LNCaP clone FGC (cell line): ENCODE results near the gene ATF6B.

Experiments used
- DNase-seq: peaks from one replicate; pipeline ENCODE4 v3.0.0-alpha.2; 2011; ENCODE audit warnings: low read depth
- H3K4me3 ChIP-seq: 2 replicates; pipeline ENCODE4 v1.5.1; 2011; ENCODE audit warnings: mild to moderate bottlenecking, low read depth, low read length, control low read depth
- TF ChIP-seq, protein P1 (sequence below): IDR thresholded peaks from 2 replicates; pipeline ENCODE4 v1.5.1; 2012; ENCODE audit warnings: mild to moderate bottlenecking; ENCODE audit not compliant: control insufficient read depth, insufficient read depth; ENCODE audit errors: extremely low read depth

Gene ATF6B

GRCh38 chr6:32154514-32155161 is 26.6 kb upstream of the ATF6B start:
- TF ChIP-seq, protein P1, sequence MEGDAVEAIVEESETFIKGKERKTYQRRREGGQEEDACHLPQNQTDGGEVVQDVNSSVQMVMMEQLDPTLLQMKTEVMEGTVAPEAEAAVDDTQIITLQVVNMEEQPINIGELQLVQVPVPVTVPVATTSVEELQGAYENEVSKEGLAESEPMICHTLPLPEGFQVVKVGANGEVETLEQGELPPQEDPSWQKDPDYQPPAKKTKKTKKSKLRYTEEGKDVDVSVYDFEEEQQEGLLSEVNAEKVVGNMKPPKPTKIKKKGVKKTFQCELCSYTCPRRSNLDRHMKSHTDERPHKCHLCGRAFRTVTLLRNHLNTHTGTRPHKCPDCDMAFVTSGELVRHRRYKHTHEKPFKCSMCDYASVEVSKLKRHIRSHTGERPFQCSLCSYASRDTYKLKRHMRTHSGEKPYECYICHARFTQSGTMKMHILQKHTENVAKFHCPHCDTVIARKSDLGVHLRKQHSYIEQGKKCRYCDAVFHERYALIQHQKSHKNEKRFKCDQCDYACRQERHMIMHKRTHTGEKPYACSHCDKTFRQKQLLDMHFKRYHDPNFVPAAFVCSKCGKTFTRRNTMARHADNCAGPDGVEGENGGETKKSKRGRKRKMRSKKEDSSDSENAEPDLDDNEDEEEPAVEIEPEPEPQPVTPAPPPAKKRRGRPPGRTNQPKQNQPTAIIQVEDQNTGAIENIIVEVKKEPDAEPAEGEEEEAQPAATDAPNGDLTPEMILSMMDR: peak; percentile 80
- DNase-seq: peak; percentile 42
- H3K4me3 ChIP-seq: peak overlapping the region; percentile 77

GRCh38 chr6:32153564-32154513 is 25.8 kb upstream of the ATF6B start, which contains the start of gene PPT2:
PPT2 (plus strand) TSS chr6:32154141; CDS start chr6:32154595, 454 bp downstream.
- TF ChIP-seq, protein P1: no peak
- DNase-seq: no peak
- peak within 1 kb of the TSS; percentile 77 for H3K4me3 ChIP-seq

- H3K4me3 ChIP-seq: peak overlapping the region; percentile 77
- TF ChIP-seq, protein P1: no peak
- no peak for DNase-seq
Observed at GRCh38 chr6:32152769-32153563, 24.9 kb upstream of the ATF6B start.

GRCh38 chr6:32151863-32152768 is 24.1 kb upstream of the ATF6B start, which contains the start of gene PRRT1:
PRRT1 (minus strand) TSS chr6:32151939; CDS start chr6:32151827, 112 bp downstream.
- TF ChIP-seq, protein P1: no peak
- no peak within 1 kb of the TSS for H3K4me3 ChIP-seq
- no peak for DNase-seq

DNA sequence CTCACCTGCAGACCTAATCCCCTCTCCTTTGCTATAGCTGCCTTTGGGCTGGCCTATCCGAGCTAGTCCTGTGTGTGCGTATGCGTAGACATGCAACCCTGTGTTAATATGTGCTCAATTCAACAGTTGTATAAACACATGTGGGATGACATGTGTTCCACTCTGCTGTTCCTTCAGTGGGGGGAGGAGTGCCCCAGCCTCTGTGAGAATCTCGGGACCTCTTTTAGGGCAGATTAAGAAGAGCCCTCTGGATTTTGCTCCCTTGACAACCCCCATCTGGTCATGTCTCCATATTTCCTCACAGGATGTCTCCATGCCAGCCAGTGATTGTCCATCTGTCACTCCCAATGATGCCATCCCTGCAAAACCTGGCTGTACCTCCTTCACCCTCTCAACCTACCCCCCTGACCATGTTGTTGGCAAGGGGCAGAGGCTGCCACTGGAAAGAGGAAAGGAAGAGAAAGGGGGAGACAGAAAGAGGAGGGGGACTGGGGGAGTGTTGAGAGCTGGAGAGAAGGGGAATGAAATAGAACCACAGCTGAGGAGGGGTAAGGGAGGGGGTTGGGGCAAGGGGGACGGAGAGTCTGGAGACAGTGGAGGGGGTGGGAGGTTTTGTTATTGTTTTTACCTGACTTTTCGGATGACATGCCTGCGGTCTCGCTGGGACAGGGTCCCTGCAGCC is 23.3 kb upstream of the ATF6B start:
- TF ChIP-seq, protein P1: no peak
- no peak overlapping the region for H3K4me3 ChIP-seq
- no peak for DNase-seq
